T-helper 2 cell treated with Interferon-gamma antibody and Interleukin-4, amounts not matched to agents 100 ng/mL and 5 ng/mL, for 36 hours (primary cell): Measurements from ENCODE around the gene GRID2. TPM values are rescaled to one million over a fixed set of nuclear protein-coding genes. Genes with fewer than 3 reads are reported as not detected.

Source experiments
- intact Hi-C: fragments of 100-400 bp; cut with micrococcal nuclease; formaldehyde crosslinking; loops from one replicate; pipeline ENCODE4 v1.15.1; 2023
- total RNA-seq: library from RNA; stranded (reverse); gene quantifications from 2 replicates; pipeline ENCODE4 v1.2.3, GENCODE V29; 2022

Gene GRID2
- total RNA-seq, 1 donor from 2014 or later = not detected

- intact Hi-C loops = no loop called here
Measured at GRCh38 chr4:93384241-93384640, 1080.5 kb downstream of the GRID2 start.

- intact Hi-C loops = no loop called here
Measured at GRCh38 chr4:93384887-93385286, 1081.1 kb downstream of the GRID2 start.

GRCh38 chr4:93394545-93395081 is 1090.8 kb downstream of the GRID2 start:
- intact Hi-C loops = no loop called here

- intact Hi-C loops = no loop called here
Measured at GRCh38 chr4:93396272-93396671, 1092.5 kb downstream of the GRID2 start.

GRCh38 chr4:93403571-93403970 is 1099.8 kb downstream of the GRID2 start:
- intact Hi-C loops = no loop called here

GRCh38 chr4:93407493-93408275 is 1103.9 kb downstream of the GRID2 start:
- intact Hi-C loops = no loop called here

- intact Hi-C loops = no loop called here
Measured at GRCh38 chr4:93409035-93409434, 1105.3 kb downstream of the GRID2 start.

- intact Hi-C loops = no loop called here
Measured at GRCh38 chr4:93414041-93414550, 1110.3 kb downstream of the GRID2 start.

- intact Hi-C loops = no loop called here
Measured at GRCh38 chr4:93416344-93417128, 1112.8 kb downstream of the GRID2 start.

GRCh38 chr4:93431371-93431770 is 1127.6 kb downstream of the GRID2 start:
- intact Hi-C loops = no loop called here

- intact Hi-C loops = no loop called here
Measured at GRCh38 chr4:93433840-93434239, 1130.1 kb downstream of the GRID2 start.

- intact Hi-C loops = no loop called here
Measured at GRCh38 chr4:93436000-93436626, 1132.3 kb downstream of the GRID2 start.

- intact Hi-C loops = no loop called here
Measured at GRCh38 chr4:93437991-93438390, 1134.2 kb downstream of the GRID2 start.

GRCh38 chr4:93444860-93445259 is 1141.1 kb downstream of the GRID2 start:
- intact Hi-C loops = no loop called here

- intact Hi-C loops = no loop called here
Measured at GRCh38 chr4:93446038-93446437, 1142.3 kb downstream of the GRID2 start.

- intact Hi-C loops = no loop called here
Measured at GRCh38 chr4:93448691-93449293, 1145.0 kb downstream of the GRID2 start.

- intact Hi-C loops = no loop called here
Measured at GRCh38 chr4:93451954-93452353, 1148.2 kb downstream of the GRID2 start.

GRCh38 chr4:93461541-93461940 is 1157.8 kb downstream of the GRID2 start:
- intact Hi-C loops = no loop called here

- intact Hi-C loops = no loop called here
Measured at GRCh38 chr4:93466446-93466845, 1162.7 kb downstream of the GRID2 start.

- intact Hi-C loops = no loop called here
Measured at GRCh38 chr4:93467484-93468155, 1163.9 kb downstream of the GRID2 start.

- intact Hi-C loops = no loop called here
Measured at GRCh38 chr4:93469560-93469959, 1165.8 kb downstream of the GRID2 start.
